ENCODE measurements around the gene SLC49A3.

GRCh38 chr4:705278-706082 is 16.5 kb upstream of the SLC49A3 start, which contains the start of gene PCGF3:
- TF ChIP-seq KLF15 (CRISPR knock-in tag; IDR thresholded peaks at IDR 0.05; ENCODE audit: borderline replicate concordance) = no peak
- no peak for TF ChIP-seq DNMT1 (CRISPR knock-in tag; IDR thresholded peaks at IDR 0.05)
- no peak for TF ChIP-seq ATF1 (CRISPR knock-in tag; IDR thresholded peaks at IDR 0.05)
- TF ChIP-seq TEAD2 (CRISPR knock-in tag; IDR thresholded peaks at IDR 0.05) = no peak
- no peak for TF ChIP-seq ZBTB20 (CRISPR knock-in tag; IDR thresholded peaks at IDR 0.05; ENCODE audit: borderline replicate concordance, low read depth)
- no peak for TF ChIP-seq SP1 (IDR thresholded peaks at IDR 0.05)
- TF ChIP-seq SP1 (CRISPR knock-in tag; IDR thresholded peaks at IDR 0.05) = peak; percentile 84
- TF ChIP-seq RFX5 (IDR thresholded peaks at IDR 0.05; ENCODE audit: low read depth, low read length) = no peak
- TF ChIP-seq, protein P1, sequence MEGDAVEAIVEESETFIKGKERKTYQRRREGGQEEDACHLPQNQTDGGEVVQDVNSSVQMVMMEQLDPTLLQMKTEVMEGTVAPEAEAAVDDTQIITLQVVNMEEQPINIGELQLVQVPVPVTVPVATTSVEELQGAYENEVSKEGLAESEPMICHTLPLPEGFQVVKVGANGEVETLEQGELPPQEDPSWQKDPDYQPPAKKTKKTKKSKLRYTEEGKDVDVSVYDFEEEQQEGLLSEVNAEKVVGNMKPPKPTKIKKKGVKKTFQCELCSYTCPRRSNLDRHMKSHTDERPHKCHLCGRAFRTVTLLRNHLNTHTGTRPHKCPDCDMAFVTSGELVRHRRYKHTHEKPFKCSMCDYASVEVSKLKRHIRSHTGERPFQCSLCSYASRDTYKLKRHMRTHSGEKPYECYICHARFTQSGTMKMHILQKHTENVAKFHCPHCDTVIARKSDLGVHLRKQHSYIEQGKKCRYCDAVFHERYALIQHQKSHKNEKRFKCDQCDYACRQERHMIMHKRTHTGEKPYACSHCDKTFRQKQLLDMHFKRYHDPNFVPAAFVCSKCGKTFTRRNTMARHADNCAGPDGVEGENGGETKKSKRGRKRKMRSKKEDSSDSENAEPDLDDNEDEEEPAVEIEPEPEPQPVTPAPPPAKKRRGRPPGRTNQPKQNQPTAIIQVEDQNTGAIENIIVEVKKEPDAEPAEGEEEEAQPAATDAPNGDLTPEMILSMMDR (CRISPR knock-in tag; IDR thresholded peaks at IDR 0.05) = peak; percentile 7; the same call in 1 of the 2 replicates
- no peak for TF ChIP-seq NONO (IDR thresholded peaks at IDR 0.05)
- no peak for TF ChIP-seq NONO (CRISPR knock-in tag; conservative IDR thresholded peaks at IDR 0.05)
- no peak for TF ChIP-seq CBX1 (IDR thresholded peaks at IDR 0.05; ENCODE audit: low read depth)
- TF ChIP-seq NR3C1 (CRISPR knock-in tag; IDR thresholded peaks at IDR 0.05) = no peak
- TF ChIP-seq ZNF766 (CRISPR knock-in tag; IDR thresholded peaks at IDR 0.05; ENCODE audit: borderline replicate concordance) = no peak
